Measurements from ENCODE around the gene EBPL.

DNA sequence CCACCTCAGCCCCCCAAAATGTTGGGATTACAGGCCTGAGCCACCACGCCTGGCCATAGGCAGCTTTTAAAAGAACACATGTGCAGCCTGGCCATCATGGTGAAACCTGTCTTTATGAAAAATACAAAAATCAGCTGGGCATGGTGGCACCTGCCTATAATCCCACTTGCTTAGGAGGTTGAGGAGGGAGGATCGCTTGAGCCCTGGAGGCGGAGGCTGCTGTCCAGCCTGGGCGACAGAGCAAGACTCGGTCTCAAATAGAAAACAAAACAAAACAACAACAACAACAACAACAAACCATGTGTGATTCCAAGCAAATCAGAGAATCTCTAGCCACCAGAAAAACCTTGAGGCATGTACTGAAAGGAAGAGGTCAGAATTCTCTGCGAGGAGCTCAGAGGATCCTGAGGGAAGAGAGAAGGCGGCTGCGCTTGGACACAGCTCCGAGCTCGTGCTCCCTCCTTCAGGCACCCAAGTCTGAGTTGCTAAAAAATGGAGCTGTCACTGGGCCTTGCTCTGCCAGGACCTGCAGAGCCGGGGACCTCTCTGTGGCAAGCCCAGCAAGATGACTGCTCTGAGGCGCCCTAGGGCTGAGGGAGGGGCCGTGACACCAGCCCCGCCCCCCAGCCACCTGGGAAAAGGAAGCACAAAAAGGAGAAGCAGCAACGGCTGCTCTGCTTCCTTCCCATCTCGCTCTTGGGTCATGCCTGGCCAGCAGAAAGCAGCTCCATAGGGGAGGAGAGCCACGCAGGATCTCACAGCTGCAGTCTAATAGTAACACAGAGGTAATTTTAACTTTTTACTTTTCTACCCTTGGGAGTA lies 63.2 kb downstream of the EBPL start, which contains the start of gene ARL11:
- TF ChIP-seq, protein P1, sequence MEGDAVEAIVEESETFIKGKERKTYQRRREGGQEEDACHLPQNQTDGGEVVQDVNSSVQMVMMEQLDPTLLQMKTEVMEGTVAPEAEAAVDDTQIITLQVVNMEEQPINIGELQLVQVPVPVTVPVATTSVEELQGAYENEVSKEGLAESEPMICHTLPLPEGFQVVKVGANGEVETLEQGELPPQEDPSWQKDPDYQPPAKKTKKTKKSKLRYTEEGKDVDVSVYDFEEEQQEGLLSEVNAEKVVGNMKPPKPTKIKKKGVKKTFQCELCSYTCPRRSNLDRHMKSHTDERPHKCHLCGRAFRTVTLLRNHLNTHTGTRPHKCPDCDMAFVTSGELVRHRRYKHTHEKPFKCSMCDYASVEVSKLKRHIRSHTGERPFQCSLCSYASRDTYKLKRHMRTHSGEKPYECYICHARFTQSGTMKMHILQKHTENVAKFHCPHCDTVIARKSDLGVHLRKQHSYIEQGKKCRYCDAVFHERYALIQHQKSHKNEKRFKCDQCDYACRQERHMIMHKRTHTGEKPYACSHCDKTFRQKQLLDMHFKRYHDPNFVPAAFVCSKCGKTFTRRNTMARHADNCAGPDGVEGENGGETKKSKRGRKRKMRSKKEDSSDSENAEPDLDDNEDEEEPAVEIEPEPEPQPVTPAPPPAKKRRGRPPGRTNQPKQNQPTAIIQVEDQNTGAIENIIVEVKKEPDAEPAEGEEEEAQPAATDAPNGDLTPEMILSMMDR (IDR thresholded peaks at IDR 0.05) = no peak
- TF ChIP-seq POLR2A (IDR thresholded peaks at IDR 0.05) = no peak

Data from heart left ventricle (tissue), 13 donors.